IMR-90 (cell line): Measurements from ENCODE around the gene NTM. TPM values are rescaled to one million over a fixed set of nuclear protein-coding genes. Genes with fewer than 3 reads are reported as not detected.

ENCODE experiments used
- ATAC-seq: fragments of 200-7000 bp; cut with Tn5 transposase; 2 replicates; pipeline ENCODE4 v1.9.1; 2020; ENCODE audit warnings: low read depth, mild to moderate bottlenecking, moderate library complexity
- BruUV-seq: library from RNA; stranded (reverse); fragments of 400-500 nt; replicated peaks from 2 replicates; lab custom pipeline; 2021; lab: Mats Ljungman, UMichigan
- CTCF ChIA-PET: fragments of 300-600 bp; formaldehyde crosslinking; extraction: SDS; loops from one replicate; lab custom pipeline; 2021; ENCODE audit warnings: antibody characterized with exemption; lab: Yijun Ruan, JAX
- POLR2A ChIA-PET: fragments of 300-600 bp; sonication (Branson Sonifier 250); formaldehyde crosslinking; loops from one replicate; lab custom pipeline; 2022; ENCODE audit warnings: antibody characterized with exemption; ENCODE audit not compliant: unreplicated experiment; lab: Charles Lee
- DNase-seq: peaks from one replicate; pipeline ENCODE4 v3.0.0; 2013
- H2AFZ ChIP-seq: replicated peaks from 2 replicates; pipeline ENCODE3; 2013; ENCODE audit warnings: low read length, mild to moderate bottlenecking; ENCODE audit not compliant: poor library complexity
- H2AK5ac ChIP-seq: 2 replicates; pipeline ENCODE4 v1.6.1; 2013; ENCODE audit warnings: low read depth, low read length, inconsistent platforms
- H2AK9ac ChIP-seq: replicated peaks from 2 replicates; pipeline ENCODE3; 2013; ENCODE audit warnings: mild to moderate bottlenecking, low read depth, low read length, moderate library complexity; ENCODE audit not compliant: poor library complexity
- H2BK120ac ChIP-seq: 2 replicates; pipeline ENCODE4 v1.6.1; 2013; ENCODE audit warnings: low read depth, low read length, inconsistent platforms
- H2BK15ac ChIP-seq: 3 replicates; pipeline ENCODE4 v1.6.1; 2013; ENCODE audit warnings: low read depth, low read length, inconsistent platforms
- H2BK20ac ChIP-seq: 2 replicates; pipeline ENCODE4 v1.6.1; 2013; ENCODE audit warnings: low read depth, mild to moderate bottlenecking, inconsistent platforms, low read length, moderate library complexity
- H2BK5ac ChIP-seq: 2 replicates; pipeline ENCODE4 v1.6.1; 2013; ENCODE audit warnings: mild to moderate bottlenecking, low read depth, low read length, inconsistent platforms; ENCODE audit not compliant: poor library complexity, severe bottlenecking
- H3K14ac ChIP-seq: replicated peaks from 2 replicates; pipeline ENCODE4 v1.6.1; 2013; ENCODE audit warnings: low read depth, low read length, inconsistent platforms
- H3K18ac ChIP-seq: 2 replicates; pipeline ENCODE4 v1.6.1; 2013; ENCODE audit warnings: low read depth, low read length, control low read depth
- H3K23ac ChIP-seq: 2 replicates; pipeline ENCODE4 v1.6.1; 2013; ENCODE audit warnings: low read depth, low read length, inconsistent platforms
- H3K27ac ChIP-seq: 2 replicates; pipeline ENCODE4 v1.5.1; 2013; ENCODE audit warnings: mild to moderate bottlenecking, control low read depth, low read length; ENCODE audit not compliant: insufficient read depth
- H3K27me3 ChIP-seq: 2 replicates; pipeline ENCODE4 v1.6.1; 2013; ENCODE audit warnings: low read length; ENCODE audit not compliant: control insufficient read depth, insufficient read depth
- H3K36me3 ChIP-seq: 2 replicates; pipeline ENCODE4 v1.6.1; 2013; ENCODE audit warnings: low read length, mixed read lengths; ENCODE audit not compliant: control insufficient read depth, insufficient read depth
- H3K4ac ChIP-seq: 2 replicates; pipeline ENCODE4 v1.6.1; 2013; ENCODE audit warnings: low read depth, low read length, inconsistent platforms
- H3K4me1 ChIP-seq: 2 replicates; pipeline ENCODE4 v1.6.1; 2013; ENCODE audit warnings: low read length, mixed read lengths; ENCODE audit not compliant: control insufficient read depth, insufficient read depth
- H3K4me2 ChIP-seq: 2 replicates; pipeline ENCODE4 v1.6.1; 2013; ENCODE audit warnings: low read depth, mild to moderate bottlenecking, control low read depth, low read length, moderate library complexity
- H3K4me3 ChIP-seq: 2 replicates; pipeline ENCODE4 v1.5.1; 2013; ENCODE audit warnings: low read depth, mild to moderate bottlenecking, control low read depth, low read length, moderate library complexity; ENCODE audit not compliant: insufficient read depth
- H3K56ac ChIP-seq: 2 replicates; pipeline ENCODE4 v1.6.1; 2013; ENCODE audit warnings: low read length, inconsistent platforms; ENCODE audit not compliant: insufficient read depth; ENCODE audit errors: extremely low read depth
- H3K79me1 ChIP-seq, 2 experiments: 2 replicates each; pipeline ENCODE4 v1.6.1; 2013; ENCODE audit warnings: low read length in 2 of 2, inconsistent platforms in 1 of 2, low read depth in 1 of 2
- H3K9ac ChIP-seq: 2 replicates; pipeline ENCODE4 v1.6.1; 2013; ENCODE audit warnings: low read depth, low read length, control low read depth
- H3K9me1 ChIP-seq: 2 replicates; pipeline ENCODE4 v1.6.1; 2013; ENCODE audit warnings: low read length, inconsistent platforms; ENCODE audit not compliant: insufficient read depth
- H3K9me3 ChIP-seq: 2 replicates; pipeline ENCODE4 v1.6.1; 2013; ENCODE audit warnings: low read length; ENCODE audit not compliant: control insufficient read depth, insufficient read depth
- H4K20me1 ChIP-seq: 2 replicates; pipeline ENCODE4 v1.6.1; 2013; ENCODE audit warnings: low read length, inconsistent platforms; ENCODE audit not compliant: insufficient read depth
- H4K5ac ChIP-seq: 2 replicates; pipeline ENCODE4 v1.6.1; 2013; ENCODE audit warnings: mild to moderate bottlenecking, low read depth, low read length, control low read depth
- H4K8ac ChIP-seq, 2 experiments: 2 replicates each; pipeline ENCODE4 v1.6.1; 2013; ENCODE audit warnings: low read depth in 2 of 2, low read length in 2 of 2, control low read depth in 1 of 2, inconsistent platforms in 1 of 2
- H4K91ac ChIP-seq: 2 replicates; pipeline ENCODE4 v1.6.1; 2013; ENCODE audit warnings: low read depth, low read length, inconsistent platforms; ENCODE audit not compliant: insufficient read depth
- BHLHE40 ChIP-seq: fragments of 150-350 bp; IDR thresholded peaks from 2 replicates; pipeline ENCODE4 v1.6.1; 2016; ENCODE audit warnings: mild to moderate bottlenecking, low read depth, low read length
- CEBPB ChIP-seq: IDR thresholded peaks from 2 replicates; pipeline ENCODE4 v1.6.1; 2012; ENCODE audit warnings: low read depth, low read length, improper control_type of control experiment
- CHD1 ChIP-seq: IDR thresholded peaks from 2 replicates; pipeline ENCODE4 v1.6.1; 2012; ENCODE audit warnings: low read depth, low read length, improper control_type of control experiment
- ELK1 ChIP-seq: fragments of 150-350 bp; IDR thresholded peaks from 2 replicates; pipeline ENCODE4 v1.6.1; 2016; ENCODE audit warnings: low read depth, mild to moderate bottlenecking, low read length, moderate library complexity, borderline replicate concordance
- FOS ChIP-seq: fragments of 150-350 bp; IDR thresholded peaks from 2 replicates; pipeline ENCODE4 v1.6.1; 2016; ENCODE audit warnings: low read depth, low read length
- MAFK ChIP-seq: IDR thresholded peaks from 2 replicates; pipeline ENCODE4 v1.6.1; 2012; ENCODE audit warnings: low read depth, low read length, improper control_type of control experiment
- MAZ ChIP-seq: IDR thresholded peaks from 2 replicates; pipeline ENCODE4 v1.6.1; 2012; ENCODE audit warnings: low read depth, mild to moderate bottlenecking, low read length, improper control_type of control experiment, moderate library complexity, borderline replicate concordance
- MXI1 ChIP-seq: IDR thresholded peaks from 2 replicates; pipeline ENCODE4 v1.6.1; 2012; ENCODE audit warnings: low read depth, mild to moderate bottlenecking, low read length, moderate library complexity, borderline replicate concordance
- NFE2L2 ChIP-seq: fragments of 150-350 bp; IDR thresholded peaks from 2 replicates; pipeline ENCODE4 v1.6.1; 2016; ENCODE audit warnings: low read depth, mild to moderate bottlenecking, low read length
- POLR2A ChIP-seq: IDR thresholded peaks from 2 replicates; pipeline ENCODE4 v1.6.1; 2012; ENCODE audit warnings: mild to moderate bottlenecking, low read depth, low read length
- RAD21 ChIP-seq: IDR thresholded peaks from 2 replicates; pipeline ENCODE4 v1.6.1; 2012; ENCODE audit warnings: low read length, improper control_type of control experiment
- RCOR1 ChIP-seq: IDR thresholded peaks from 2 replicates; pipeline ENCODE4 v1.6.1; 2012; ENCODE audit warnings: mild to moderate bottlenecking, low read length, improper control_type of control experiment; ENCODE audit not compliant: insufficient replicate concordance
- RFX5 ChIP-seq: IDR thresholded peaks from 2 replicates; pipeline ENCODE4 v1.8.0; 2012; ENCODE audit warnings: low read depth, mild to moderate bottlenecking, low read length, moderate library complexity
- SMC3 ChIP-seq: fragments of 150-350 bp; IDR thresholded peaks from 2 replicates; pipeline ENCODE4 v1.6.1; 2016; ENCODE audit warnings: low read depth, mild to moderate bottlenecking, antibody characterized with exemption, low read length, moderate library complexity
- WGBS, 2 experiments: methylation state at CpG; one replicate each; pipeline versions ENCODE4 v1.1.5 to v1.1.7; 2013; ENCODE audit warnings: missing lambda C conversion rate in 2 of 2; ENCODE audit not compliant: insufficient read length in 1 of 2; ENCODE audit errors: extremely low coverage in 2 of 2; 5-methylcytosine and 5-hydroxymethylcytosine counted together
- dilution Hi-C: fragments of 300-500 bp; cut with HindIII; formaldehyde crosslinking; loops from one replicate; pipeline ENCODE4 v1.14.3; 2018; ENCODE audit warnings: low sequenced_read_pairs; ENCODE audit not compliant: unreplicated experiment
- in situ Hi-C: fragments of 300-500 bp; cut with MboI; formaldehyde crosslinking; loops from 3 replicates; pipeline ENCODE4 v1.14.3; 2019; ENCODE audit warnings: low sequenced_read_pairs, inconsistent platforms, mixed read lengths
- intact Hi-C: fragments of 100-400 bp; cut with micrococcal nuclease; formaldehyde crosslinking; loops from 2 replicates; pipeline ENCODE4 v1.10.0; 2022
- polyA plus RNA-seq, 3 experiments: library from polyadenylated mRNA; depleted of rRNA; stranded (reverse); fragments of >200 nt; gene quantifications; 2 replicates each; pipeline ENCODE4 v1.2.3, GENCODE V29; 2012; ENCODE audit warnings: low replicate concordance in 1 of 3
- total RNA-seq: library from RNA; depleted of rRNA; stranded (reverse); fragments of >200 nt; gene quantifications from 2 replicates; pipeline ENCODE4 v1.2.3, GENCODE V29; 2012
- TF ChIP-seq, protein P1 (sequence below): fragments of 150-350 bp; IDR thresholded peaks from 2 replicates; pipeline ENCODE4 v1.6.1; 2017; ENCODE audit warnings: mild to moderate bottlenecking, antibody characterized with exemption, low read length, low read depth
- TF ChIP-seq, protein P2 (sequence below): conservative IDR thresholded peaks from 2 replicates; pipeline ENCODE4 v1.5.1; 2012; ENCODE audit warnings: mild to moderate bottlenecking, low read depth, low read length, improper control_type of control experiment

NTM gene
- total and polyA plus RNA-seq, 2 of the 4 experiments (the other 2 are of a cell fraction) = 19.5 to 25.5 TPM

DNA sequence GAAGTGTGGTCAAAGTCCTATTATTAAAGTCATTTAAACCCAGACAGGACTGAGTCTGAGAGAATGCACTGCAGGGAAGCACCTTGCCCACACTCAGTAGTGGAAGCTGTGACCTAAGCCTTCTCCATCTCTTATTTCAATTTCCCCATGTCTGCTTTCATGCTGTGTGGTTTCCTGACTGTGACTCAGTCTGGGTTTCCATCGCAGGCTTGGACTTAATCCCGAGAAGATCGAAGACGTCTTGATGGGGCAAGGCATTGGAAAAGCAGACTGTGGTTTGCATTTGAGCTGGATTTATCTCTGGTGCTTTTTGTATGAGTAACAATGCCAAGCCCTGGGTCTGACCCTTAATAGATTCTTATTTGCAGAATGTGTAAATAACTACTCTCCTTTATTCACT is 238.9 kb downstream of the NTM start:
- ChIA-PET POLR2A (no interaction called here), CTCF (interaction anchor here (1.6 kb wide), 1 partner anchor 9 kb away, joined by 3 read pairs; no protein-coding TSS in a partner anchor)
- DNase-seq (peak; percentile 46), ATAC-seq (no peak)
- no peak overlapping the region for H4K5ac ChIP-seq
- H3K4ac ChIP-seq = no peak overlapping the region
- WGBS, 2 experiments = no CpG with 5 or more reads among the region's 4 CpGs
- H4K20me1 ChIP-seq = no peaks in the 10 kb centered on the region
- no peak overlapping the region for H2AFZ ChIP-seq
- dilution Hi-C loops = no loop called here
- H3K23ac ChIP-seq = no peak overlapping the region
- H3K9me3 ChIP-seq = no peaks in the 10 kb centered on the region
- intact Hi-C loops = no loop called here
- no peaks in the 10 kb centered on the region for H3K9me1 ChIP-seq
- no peak overlapping the region for H3K27ac ChIP-seq
- H3K36me3 ChIP-seq = no peaks in the 10 kb centered on the region
- no peak overlapping the region for H2AK5ac ChIP-seq
- BruUV-seq = no TSS peak
- no peak overlapping the region for H3K4me2 ChIP-seq
- H2BK5ac ChIP-seq = no peak overlapping the region
- no peak overlapping the region for H4K8ac ChIP-seq
- H3K79me1 ChIP-seq = no peaks in the 10 kb centered on the region
- no peak overlapping the region for H3K56ac ChIP-seq
- no peak overlapping the region for H3K9ac ChIP-seq
- TF ChIP-seq RCOR1 = no peak
- no peak for TF ChIP-seq MAFK
- TF ChIP-seq BHLHE40 = no peak
- no peak for TF ChIP-seq ELK1
- no peak for TF ChIP-seq MXI1
- TF ChIP-seq RAD21 = no peak
- no peak for TF ChIP-seq MAZ
- TF ChIP-seq, protein P1, sequence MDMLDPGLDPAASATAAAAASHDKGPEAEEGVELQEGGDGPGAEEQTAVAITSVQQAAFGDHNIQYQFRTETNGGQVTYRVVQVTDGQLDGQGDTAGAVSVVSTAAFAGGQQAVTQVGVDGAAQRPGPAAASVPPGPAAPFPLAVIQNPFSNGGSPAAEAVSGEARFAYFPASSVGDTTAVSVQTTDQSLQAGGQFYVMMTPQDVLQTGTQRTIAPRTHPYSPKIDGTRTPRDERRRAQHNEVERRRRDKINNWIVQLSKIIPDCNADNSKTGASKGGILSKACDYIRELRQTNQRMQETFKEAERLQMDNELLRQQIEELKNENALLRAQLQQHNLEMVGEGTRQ = no peak
- no peak for TF ChIP-seq RFX5
- TF ChIP-seq POLR2A = no peak
- TF ChIP-seq SMC3 = no peak
- TF ChIP-seq CHD1 = no peak
- no peak for TF ChIP-seq NFE2L2
- TF ChIP-seq, protein P2, sequence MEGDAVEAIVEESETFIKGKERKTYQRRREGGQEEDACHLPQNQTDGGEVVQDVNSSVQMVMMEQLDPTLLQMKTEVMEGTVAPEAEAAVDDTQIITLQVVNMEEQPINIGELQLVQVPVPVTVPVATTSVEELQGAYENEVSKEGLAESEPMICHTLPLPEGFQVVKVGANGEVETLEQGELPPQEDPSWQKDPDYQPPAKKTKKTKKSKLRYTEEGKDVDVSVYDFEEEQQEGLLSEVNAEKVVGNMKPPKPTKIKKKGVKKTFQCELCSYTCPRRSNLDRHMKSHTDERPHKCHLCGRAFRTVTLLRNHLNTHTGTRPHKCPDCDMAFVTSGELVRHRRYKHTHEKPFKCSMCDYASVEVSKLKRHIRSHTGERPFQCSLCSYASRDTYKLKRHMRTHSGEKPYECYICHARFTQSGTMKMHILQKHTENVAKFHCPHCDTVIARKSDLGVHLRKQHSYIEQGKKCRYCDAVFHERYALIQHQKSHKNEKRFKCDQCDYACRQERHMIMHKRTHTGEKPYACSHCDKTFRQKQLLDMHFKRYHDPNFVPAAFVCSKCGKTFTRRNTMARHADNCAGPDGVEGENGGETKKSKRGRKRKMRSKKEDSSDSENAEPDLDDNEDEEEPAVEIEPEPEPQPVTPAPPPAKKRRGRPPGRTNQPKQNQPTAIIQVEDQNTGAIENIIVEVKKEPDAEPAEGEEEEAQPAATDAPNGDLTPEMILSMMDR = no peak
- no peak for TF ChIP-seq CEBPB
- TF ChIP-seq FOS = no peak
- in situ Hi-C loops = no loop called here
- H3K4me3 ChIP-seq = no peak overlapping the region
- no peak overlapping the region for H3K18ac ChIP-seq
- no peak overlapping the region for H2BK20ac ChIP-seq
- H2BK120ac ChIP-seq = no peak overlapping the region
- H3K14ac ChIP-seq = no peak overlapping the region
- no peak overlapping the region for H4K91ac ChIP-seq
- peaks cover 8% of the 10 kb centered on the region for H3K27me3 ChIP-seq
- no peak overlapping the region for H2AK9ac ChIP-seq
- no peak overlapping the region for H2BK15ac ChIP-seq
- H3K4me1 ChIP-seq = no peaks in the 10 kb centered on the region
